H9 (cell line): ENCODE data around the gene TMEM209. TPM values are rescaled to one million over a fixed set of nuclear protein-coding genes. Genes with fewer than 3 reads are reported as not detected.

Experiments
- DNase-seq: peaks from one replicate; pipeline ENCODE4 v3.0.0-alpha.2; 2017
- H2AFZ ChIP-seq: one replicate; pipeline ENCODE4 v1.6.1; 2013; ENCODE audit warnings: mild to moderate bottlenecking, low read length, control low read depth, moderate library complexity
- H2AK5ac ChIP-seq: 2 replicates; pipeline ENCODE4 v1.6.1; 2013; ENCODE audit warnings: low read length, control low read depth, mixed read lengths; ENCODE audit not compliant: insufficient read length
- H2BK120ac ChIP-seq: one replicate; pipeline ENCODE4 v1.6.1; 2013; ENCODE audit warnings: low read depth, mild to moderate bottlenecking, low read length, control low read depth, inconsistent platforms; ENCODE audit not compliant: poor library complexity, severe bottlenecking
- H2BK12ac ChIP-seq: 2 replicates; pipeline ENCODE4 v1.6.1; 2013; ENCODE audit warnings: low read length, control low read depth, mixed read lengths, low read depth; ENCODE audit not compliant: insufficient read length
- H2BK15ac ChIP-seq: 2 replicates; pipeline ENCODE4 v1.6.1; 2013; ENCODE audit warnings: low read depth, low read length, control low read depth
- H2BK20ac ChIP-seq: one replicate; pipeline ENCODE4 v1.6.1; 2013; ENCODE audit warnings: low read depth, mild to moderate bottlenecking, low read length, control low read depth, inconsistent platforms; ENCODE audit not compliant: poor library complexity, severe bottlenecking
- H2BK5ac ChIP-seq: 2 replicates; pipeline ENCODE4 v1.6.1; 2013; ENCODE audit warnings: low read length, control low read depth, mixed read lengths; ENCODE audit not compliant: insufficient read length
- H3K14ac ChIP-seq: 2 replicates; pipeline ENCODE4 v1.6.1; 2013; ENCODE audit warnings: low read length, control low read depth; ENCODE audit not compliant: insufficient read depth
- H3K18ac ChIP-seq: 2 replicates; pipeline ENCODE4 v1.6.1; 2013; ENCODE audit warnings: low read depth, mild to moderate bottlenecking, mixed read lengths, low read length, control low read depth; ENCODE audit not compliant: insufficient read length
- H3K23ac ChIP-seq: 2 replicates; pipeline ENCODE4 v1.6.1; 2013; ENCODE audit warnings: low read length, control low read depth, mixed read lengths, low read depth; ENCODE audit not compliant: insufficient read length
- H3K23me2 ChIP-seq: 2 replicates; pipeline ENCODE4 v1.6.1; 2013; ENCODE audit warnings: low read depth, mild to moderate bottlenecking, mixed read lengths, low read length, control low read depth; ENCODE audit not compliant: insufficient read length, poor library complexity, severe bottlenecking
- H3K27ac ChIP-seq: 2 replicates; pipeline ENCODE4 v1.5.1; 2013; ENCODE audit warnings: low read length, control low read depth, mixed read lengths, low read depth; ENCODE audit not compliant: insufficient read length
- H3K27me3 ChIP-seq: 2 replicates; pipeline ENCODE4 v1.6.1; 2013; ENCODE audit warnings: low read length, control low read depth, inconsistent platforms; ENCODE audit not compliant: insufficient read depth
- H3K4ac ChIP-seq: 2 replicates; pipeline ENCODE4 v1.6.1; 2013; ENCODE audit warnings: low read depth, mild to moderate bottlenecking, control low read depth, inconsistent platforms, low read length, moderate library complexity
- H3K4me1 ChIP-seq: 2 replicates; pipeline ENCODE4 v1.6.1; 2013; ENCODE audit warnings: low read length, control low read depth, inconsistent platforms; ENCODE audit not compliant: insufficient read depth
- H3K4me2 ChIP-seq: 2 replicates; pipeline ENCODE4 v1.6.1; 2013; ENCODE audit warnings: low read length, control low read depth, mixed read lengths; ENCODE audit not compliant: insufficient read length, insufficient read depth
- H3K56ac ChIP-seq: 2 replicates; pipeline ENCODE4 v1.6.1; 2013; ENCODE audit warnings: low read depth, mild to moderate bottlenecking, mixed read lengths, low read length, control low read depth; ENCODE audit not compliant: insufficient read length
- H3K79me1 ChIP-seq: 2 replicates; pipeline ENCODE4 v1.6.1; 2013; ENCODE audit warnings: low read depth, mild to moderate bottlenecking, moderate library complexity, low read length, control low read depth, inconsistent platforms; ENCODE audit not compliant: insufficient read depth, poor library complexity, severe bottlenecking
- H3K79me2 ChIP-seq: 2 replicates; pipeline ENCODE4 v1.6.1; 2013; ENCODE audit warnings: low read length, control low read depth, inconsistent platforms; ENCODE audit not compliant: insufficient read depth
- H3K9ac ChIP-seq: 2 replicates; pipeline ENCODE4 v1.6.1; 2013; ENCODE audit warnings: low read length, control low read depth, mixed read lengths; ENCODE audit not compliant: insufficient read length; ENCODE audit errors: extremely low read depth
- H3K9me3 ChIP-seq: one replicate; pipeline ENCODE4 v1.6.1; 2013; ENCODE audit warnings: low read depth, low read length, inconsistent platforms; ENCODE audit not compliant: control insufficient read depth
- H3T11ph ChIP-seq: one replicate; pipeline ENCODE4 v1.6.1; 2013; ENCODE audit warnings: mild to moderate bottlenecking, low read length, control low read depth, inconsistent platforms
- H4K20me1 ChIP-seq: one replicate; pipeline ENCODE4 v1.6.1; 2013; ENCODE audit not compliant: control insufficient read depth, insufficient read length, insufficient read depth
- H4K5ac ChIP-seq: 2 replicates; pipeline ENCODE4 v1.6.1; 2013; ENCODE audit warnings: low read depth, mild to moderate bottlenecking, mixed read lengths, low read length, control low read depth; ENCODE audit not compliant: insufficient read length
- H4K8ac ChIP-seq: replicated peaks from 2 replicates; pipeline ENCODE4 v1.6.1; 2013; ENCODE audit warnings: low read length, control low read depth, mixed read lengths, low read depth; ENCODE audit not compliant: insufficient read length
- H4K91ac ChIP-seq: 2 replicates; pipeline ENCODE4 v1.6.1; 2013; ENCODE audit warnings: low read depth, mild to moderate bottlenecking, moderate library complexity, mixed read lengths, low read length, control low read depth; ENCODE audit not compliant: insufficient read length
- H3K27ac Mint-ChIP-seq, 3 experiments: 2 replicates in 2 of 3; 3 replicates in 1 of 3; pipeline ENCODE4 v1.8.0; 2020 to 2021; ENCODE audit warnings: mixed read lengths in 3 of 3, mild to moderate bottlenecking in 1 of 3, moderate library complexity in 1 of 3
- H3K27me3 Mint-ChIP-seq: 2 replicates; pipeline ENCODE4 v1.8.0; 2021; ENCODE audit warnings: low read depth, mild to moderate bottlenecking, moderate library complexity, mixed read lengths
- H3K36me3 Mint-ChIP-seq, 3 experiments: 2 replicates in 2 of 3; 3 replicates in 1 of 3; pipeline ENCODE4 v1.8.0; 2020 to 2021; ENCODE audit warnings: low read depth in 3 of 3, mixed read lengths in 3 of 3; ENCODE audit not compliant: insufficient read depth in 1 of 3
- H3K4me1 Mint-ChIP-seq, 2 experiments: 2 replicates each; pipeline ENCODE4 v1.8.0; 2020; ENCODE audit warnings: mixed read lengths in 2 of 2
- H3K4me3 Mint-ChIP-seq, 2 experiments: 2 replicates in 1 of 2; 3 replicates in 1 of 2; pipeline ENCODE4 v1.8.0; 2020 to 2021; ENCODE audit warnings: mild to moderate bottlenecking in 2 of 2, mixed read lengths in 2 of 2, moderate library complexity in 1 of 2
- H3K9me3 Mint-ChIP-seq, 2 experiments: 2 replicates in 1 of 2; 3 replicates in 1 of 2; pipeline ENCODE4 v1.8.0; 2020; ENCODE audit warnings: mild to moderate bottlenecking in 2 of 2, mixed read lengths in 2 of 2, moderate library complexity in 1 of 2
- WGBS: extraction: QIAGEN DNeasy Blood & Tissue Kit; methylation state at CpG from one replicate; pipeline ENCODE4 v1.1.7; 2013; ENCODE audit warnings: missing lambda C conversion rate, low lambda C conversion rate, mixed read lengths; ENCODE audit not compliant: insufficient read length; ENCODE audit errors: extremely low coverage; 5-methylcytosine and 5-hydroxymethylcytosine counted together
- long read RNA-seq: library from polyadenylated mRNA; unstranded; transcript quantifications from one replicate; pipeline ENCODE4 v2.0.0, GENCODE V29; 2020
- total RNA-seq: library from RNA; stranded (reverse); gene quantifications from 2 replicates; pipeline ENCODE4 v1.2.1, GENCODE V29; 2021
- TF ChIP-seq, protein P1 (sequence below): fragments of 200-600 bp; sonication (generic); conservative IDR thresholded peaks from 3 replicates; pipeline ENCODE4 v1.8.0; 2021; ENCODE audit warnings: antibody characterized with exemption, mild to moderate bottlenecking

Gene TMEM209
- 30.8 and 33.9 TPM in 2 replicates for total RNA-seq
- long read RNA-seq, transcript TMEM209-201 (15 exons, 3,545 nt): major isoform, 33 of 56 reads
- long read RNA-seq, partial matches to known transcripts: 17 of 56 reads
- long read RNA-seq, other reads (novel, unspliced or antisense): 4 of 56 reads

DNA sequence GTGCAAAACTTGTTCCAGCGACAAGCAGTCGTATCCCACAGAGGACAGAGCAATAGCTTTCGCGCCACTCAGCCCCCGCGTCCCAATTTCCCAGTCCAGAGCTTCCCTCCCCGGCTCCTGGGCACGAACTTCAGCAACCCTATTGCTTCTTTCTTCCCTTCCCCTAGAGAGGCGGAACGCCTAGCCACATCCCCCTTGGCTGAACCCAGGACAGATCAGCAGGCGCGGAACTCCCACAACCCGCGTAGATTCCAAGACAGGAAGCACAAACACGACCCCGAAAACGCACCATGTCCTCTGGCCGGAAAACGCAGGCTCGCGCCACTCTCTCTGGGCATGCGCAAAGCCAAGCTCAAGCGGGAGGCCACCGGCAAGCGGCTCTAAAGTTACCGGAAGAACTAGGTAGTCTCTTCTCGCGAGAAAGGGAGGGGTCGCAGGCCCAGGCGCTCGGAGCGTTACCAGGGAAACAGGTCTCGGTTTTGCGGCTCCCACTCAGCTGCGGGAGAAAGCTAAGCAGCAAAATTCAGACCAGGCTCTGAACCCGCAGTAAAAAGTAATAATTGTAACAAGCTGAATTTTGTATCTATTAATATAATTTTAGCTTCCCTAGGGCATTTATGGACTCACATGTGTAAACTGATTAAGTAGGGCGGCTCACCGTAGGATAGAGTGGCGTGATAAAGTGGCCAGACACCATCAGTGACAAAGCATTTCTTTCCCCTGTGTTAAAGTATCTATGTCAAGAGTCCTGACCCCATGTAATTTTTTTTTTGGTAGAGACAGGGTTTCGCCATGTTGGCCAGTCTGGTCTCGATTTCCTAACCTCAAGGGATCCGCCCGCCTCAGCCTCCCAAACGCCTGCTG is at the start of gene TMEM209:
TSS of gene TMEM209 (minus strand) at position 323 of the 864 bp plus-strand sequence. CDS start at position 292, 31 bp downstream.
- Histone ChIP-seq H2BK20ac (no peak within 1 kb of the TSS), H2AFZ (no peak within 1 kb of the TSS), H2BK12ac (no peak within 1 kb of the TSS), H3K79me1 (no peaks in the 10 kb centered on the region), H3K4me2 (peak within 1 kb of the TSS; percentile 97), H3K18ac (peak within 1 kb of the TSS; percentile 91), H2BK5ac (peak within 1 kb of the TSS; percentile 42), H2BK15ac (no peak within 1 kb of the TSS), H3K9ac (peak within 1 kb of the TSS; percentile 99), H4K20me1 (no peaks in the 10 kb centered on the region), H2AK5ac (no peak within 1 kb of the TSS), H3K27ac (peak within 1 kb of the TSS; percentile 92), H3K23ac (no peak within 1 kb of the TSS), H3K27me3 (no peaks in the 10 kb centered on the region), H4K91ac (peak within 1 kb of the TSS; percentile 20), H3K56ac (peak within 1 kb of the TSS; percentile 64), H3K4ac (no peak within 1 kb of the TSS; the same call in 1 of the 2 replicates), H4K5ac (peak within 1 kb of the TSS; percentile 99), H3K79me2 (no peaks in the 10 kb centered on the region), H3K23me2 (peaks cover 3% of the 10 kb centered on the region), H3T11ph (no peak within 1 kb of the TSS), H2BK120ac (peak within 1 kb of the TSS; percentile 39), H3K9me3 (no peaks in the 10 kb centered on the region), H3K14ac (peak within 1 kb of the TSS; percentile 99), H4K8ac (no peak within 1 kb of the TSS), H3K4me1 (no peaks in the 10 kb centered on the region; the same call in 1 of the 2 replicates)
- Mint-ChIP-seq H3K36me3 (peaks cover 18 to 32% (median 29%) of the 10 kb centered on the region in 3 experiments), H3K9me3 (peaks cover 0 to 2% of the 10 kb centered on the region in 2 experiments; a peak in 1 of 5 replicates), H3K27ac (peak within 1 kb of the TSS; percentile 100), H3K4me1 (peaks cover 0 to 7% of the 10 kb centered on the region in 2 experiments; a peak in 2 of 4 replicates), H3K27me3 (peaks cover 2% of the 10 kb centered on the region; the same call in 1 of the 2 replicates), H3K4me3 (peak within 1 kb of the TSS; percentile 96 to 99)
- DNase-seq: peak; percentile 97
- TF ChIP-seq, protein P1, sequence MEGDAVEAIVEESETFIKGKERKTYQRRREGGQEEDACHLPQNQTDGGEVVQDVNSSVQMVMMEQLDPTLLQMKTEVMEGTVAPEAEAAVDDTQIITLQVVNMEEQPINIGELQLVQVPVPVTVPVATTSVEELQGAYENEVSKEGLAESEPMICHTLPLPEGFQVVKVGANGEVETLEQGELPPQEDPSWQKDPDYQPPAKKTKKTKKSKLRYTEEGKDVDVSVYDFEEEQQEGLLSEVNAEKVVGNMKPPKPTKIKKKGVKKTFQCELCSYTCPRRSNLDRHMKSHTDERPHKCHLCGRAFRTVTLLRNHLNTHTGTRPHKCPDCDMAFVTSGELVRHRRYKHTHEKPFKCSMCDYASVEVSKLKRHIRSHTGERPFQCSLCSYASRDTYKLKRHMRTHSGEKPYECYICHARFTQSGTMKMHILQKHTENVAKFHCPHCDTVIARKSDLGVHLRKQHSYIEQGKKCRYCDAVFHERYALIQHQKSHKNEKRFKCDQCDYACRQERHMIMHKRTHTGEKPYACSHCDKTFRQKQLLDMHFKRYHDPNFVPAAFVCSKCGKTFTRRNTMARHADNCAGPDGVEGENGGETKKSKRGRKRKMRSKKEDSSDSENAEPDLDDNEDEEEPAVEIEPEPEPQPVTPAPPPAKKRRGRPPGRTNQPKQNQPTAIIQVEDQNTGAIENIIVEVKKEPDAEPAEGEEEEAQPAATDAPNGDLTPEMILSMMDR: no peak
- no CpG with 5 or more reads among the region's 44 CpGs for WGBS
